Fibroblast of the conjunctiva (primary cell): ENCODE measurements around the gene PSENEN.

ENCODE experiments used
- DNase-seq: peaks from one replicate; pipeline ENCODE4 v3.0.0-alpha.2; 2010; ENCODE audit warnings: low read depth

PSENEN gene

DNA sequence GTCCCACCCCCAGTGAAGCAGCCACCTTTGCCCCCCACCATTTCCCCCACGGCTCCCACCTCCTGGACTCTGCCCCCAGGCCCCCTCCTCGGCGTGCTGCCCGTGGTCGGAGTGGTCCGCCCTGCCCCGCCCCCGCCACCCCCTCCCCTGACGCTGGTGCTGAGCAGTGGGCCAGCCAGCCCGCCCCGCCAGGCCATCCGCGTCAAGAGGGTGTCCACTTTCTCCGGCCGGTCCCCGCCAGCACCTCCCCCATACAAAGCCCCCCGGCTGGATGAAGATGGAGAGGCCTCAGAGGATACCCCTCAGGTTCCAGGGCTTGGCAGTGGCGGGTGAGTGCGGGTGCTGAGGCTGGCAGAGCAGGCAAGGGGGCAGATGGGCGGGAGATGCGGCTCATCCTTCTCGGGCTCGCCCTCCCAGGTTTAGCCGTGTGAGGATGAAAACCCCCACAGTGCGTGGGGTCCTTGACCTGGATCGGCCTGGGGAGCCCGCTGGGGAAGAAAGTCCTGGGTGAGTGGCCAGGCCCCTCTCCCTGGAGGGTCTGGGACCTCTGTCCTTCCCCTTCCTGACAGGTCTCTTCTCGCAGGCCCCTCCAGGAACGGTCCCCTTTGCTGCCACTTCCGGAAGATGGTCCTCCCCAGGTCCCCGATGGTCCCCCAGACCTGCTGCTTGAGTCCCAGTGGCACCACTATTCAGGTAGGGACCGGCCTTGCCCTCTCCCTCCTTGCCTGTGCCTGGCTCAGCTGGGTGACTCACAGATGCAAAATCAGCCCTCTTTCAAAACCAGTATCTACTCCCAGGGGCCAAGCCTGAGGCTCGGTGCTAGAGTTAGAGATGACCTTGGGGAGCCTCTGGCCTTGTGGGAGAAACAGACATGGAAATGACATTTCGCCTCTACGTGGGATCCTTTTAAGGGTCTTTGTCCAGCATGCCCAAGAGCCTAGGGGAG lies 12.0 kb upstream of the PSENEN start:
- DNase-seq: no peak

GRCh38 chr19:35734273-35734672 lies 11.2 kb upstream of the PSENEN start:
- no peak for DNase-seq

GRCh38 chr19:35734889-35735288 lies 10.6 kb upstream of the PSENEN start:
- DNase-seq: no peak

GRCh38 chr19:35736913-35737886 lies 8.3 kb upstream of the PSENEN start:
- no peak for DNase-seq

GRCh38 chr19:35738021-35738886 lies 7.2 kb upstream of the PSENEN start:
- DNase-seq: no peak

DNA sequence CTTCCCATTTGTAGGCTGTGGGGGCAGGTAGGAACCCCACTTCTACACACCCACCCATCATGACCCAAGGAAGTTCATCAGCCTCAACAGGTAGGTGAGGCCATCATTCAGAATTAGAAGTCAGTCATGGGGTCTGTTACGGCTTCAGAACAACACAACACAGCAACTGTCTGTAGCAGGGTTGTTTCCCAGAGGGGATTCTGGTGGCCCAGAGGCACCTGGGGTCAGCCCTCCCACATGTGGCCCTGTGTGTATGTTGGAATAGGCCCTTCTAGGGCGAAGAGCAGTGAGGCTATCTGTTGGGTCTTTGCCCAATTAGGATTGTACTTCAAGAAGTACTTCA lies 6.6 kb upstream of the PSENEN start:
- no peak for DNase-seq

DNA sequence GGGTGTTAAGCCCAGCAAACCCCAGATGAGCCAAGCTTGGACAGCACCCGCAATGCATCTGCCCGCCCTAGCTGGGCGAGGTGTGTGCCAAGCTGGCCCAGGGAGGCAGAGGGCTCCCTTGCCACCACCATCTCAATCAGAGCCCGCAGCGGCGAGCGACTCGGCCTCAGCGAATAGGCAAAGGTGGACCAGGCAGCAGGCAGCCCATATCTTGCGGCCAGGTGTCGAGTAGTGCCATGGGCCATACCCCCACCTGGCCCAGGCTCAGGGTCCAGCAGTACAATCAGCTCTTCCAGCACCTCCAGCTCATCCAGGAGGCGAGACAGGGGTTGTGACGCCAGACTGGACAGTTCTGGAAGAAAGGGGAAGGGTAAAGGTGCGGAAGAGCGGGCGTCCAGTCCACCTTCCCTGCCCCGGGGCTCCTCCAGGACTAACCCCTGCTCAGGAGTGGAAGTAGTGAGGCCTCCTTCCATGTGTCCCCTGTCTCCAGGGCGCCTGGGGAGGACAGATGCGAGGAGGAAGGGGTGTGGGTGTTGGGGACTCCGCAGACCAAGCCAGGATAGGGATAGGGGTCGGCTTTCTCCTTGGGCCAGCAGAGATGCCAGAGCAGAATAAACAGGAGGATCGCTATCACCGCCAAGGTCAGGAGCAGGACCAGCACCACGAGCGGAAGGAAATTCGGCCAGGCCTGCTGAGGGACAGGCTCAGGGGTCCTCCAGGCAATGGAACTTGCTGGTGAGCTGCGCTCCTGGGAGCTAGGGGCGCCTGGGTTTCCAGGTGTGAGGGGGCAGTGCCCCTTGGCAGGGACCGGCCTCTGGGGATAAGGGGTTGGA lies 6.0 kb upstream of the PSENEN start:
- DNase-seq: no peak

GRCh38 chr19:35740108-35740422 lies 5.4 kb upstream of the PSENEN start:
- DNase-seq: no peak

DNA sequence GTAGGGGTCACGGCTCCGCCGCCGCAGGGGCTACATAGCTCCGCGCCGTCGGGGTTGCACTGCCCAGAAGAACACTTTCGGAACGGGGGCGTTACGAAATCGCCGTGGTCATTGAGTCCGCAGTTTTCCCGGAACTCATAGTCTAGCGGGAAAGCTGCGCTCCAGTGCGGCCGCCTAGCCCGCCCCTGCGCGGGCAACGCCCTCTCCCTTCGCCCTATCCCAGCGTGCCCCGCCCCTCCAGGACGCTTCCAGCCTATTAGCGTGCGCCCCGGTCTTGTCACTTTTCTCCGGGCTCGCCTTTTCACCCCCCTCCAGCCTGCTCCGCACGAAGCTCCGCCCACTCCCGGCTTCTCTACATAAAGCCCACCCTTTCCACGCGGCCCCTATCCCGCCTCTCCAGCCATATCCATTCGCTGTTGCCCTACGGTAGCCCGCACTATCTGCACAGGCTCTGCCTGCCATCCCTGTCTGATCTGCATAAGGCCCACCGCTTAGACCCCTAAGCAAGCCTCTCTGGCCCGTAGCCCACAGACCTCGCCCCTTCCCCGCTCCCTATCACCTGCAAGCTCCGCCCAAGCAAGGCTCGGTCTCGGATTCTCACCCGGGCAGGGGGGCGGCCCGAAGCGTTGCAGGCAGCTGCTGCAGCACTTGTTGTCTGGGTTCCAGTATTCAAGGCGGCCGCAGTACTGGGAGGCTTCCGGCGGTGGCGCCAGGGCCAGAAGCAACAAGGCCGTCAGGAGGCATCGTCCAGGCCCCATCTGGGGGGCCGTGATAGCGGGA lies 4.8 kb upstream of the PSENEN start:
- peak; percentile 92 for DNase-seq

- DNase-seq: no peak
These were observed 4.3 kb upstream of the PSENEN start for GRCh38 chr19:35741203-35741515.

DNA sequence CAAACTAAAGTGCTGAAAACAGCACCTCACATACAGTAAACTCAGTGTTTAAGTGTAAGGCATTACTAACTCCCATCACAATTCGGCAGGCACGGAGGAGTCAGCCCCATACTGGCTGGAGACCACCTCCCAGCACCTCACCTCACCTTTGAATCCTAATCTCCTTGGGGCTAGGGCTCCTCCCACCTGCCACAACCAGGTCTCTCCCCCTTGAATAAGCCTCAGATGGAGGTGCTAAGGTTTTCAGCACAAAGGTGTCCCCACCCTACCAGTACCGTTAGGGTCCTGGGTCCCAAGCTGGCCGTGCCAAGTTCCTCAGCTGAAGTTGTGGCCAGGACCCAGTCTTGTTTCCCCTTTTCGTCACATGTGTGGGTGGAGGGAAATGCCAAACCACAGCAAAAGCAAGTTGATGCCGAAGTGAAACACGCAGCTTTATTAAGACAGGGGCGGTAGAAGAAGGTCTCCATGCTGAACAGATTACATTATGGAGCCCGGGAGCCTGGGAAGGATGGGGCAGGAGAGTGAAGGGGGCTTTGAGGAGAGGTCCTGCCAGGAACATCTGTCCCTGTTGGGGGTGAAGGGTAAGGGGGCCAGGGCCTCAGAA lies 3.2 kb upstream of the PSENEN start, which contains the start of gene IGFLR1:
IGFLR1 (minus strand) TSS at position 332 of the 604 bp plus-strand sequence. CDS start 1,272 bp downstream, outside the sequence.
- no peak for DNase-seq

DNA sequence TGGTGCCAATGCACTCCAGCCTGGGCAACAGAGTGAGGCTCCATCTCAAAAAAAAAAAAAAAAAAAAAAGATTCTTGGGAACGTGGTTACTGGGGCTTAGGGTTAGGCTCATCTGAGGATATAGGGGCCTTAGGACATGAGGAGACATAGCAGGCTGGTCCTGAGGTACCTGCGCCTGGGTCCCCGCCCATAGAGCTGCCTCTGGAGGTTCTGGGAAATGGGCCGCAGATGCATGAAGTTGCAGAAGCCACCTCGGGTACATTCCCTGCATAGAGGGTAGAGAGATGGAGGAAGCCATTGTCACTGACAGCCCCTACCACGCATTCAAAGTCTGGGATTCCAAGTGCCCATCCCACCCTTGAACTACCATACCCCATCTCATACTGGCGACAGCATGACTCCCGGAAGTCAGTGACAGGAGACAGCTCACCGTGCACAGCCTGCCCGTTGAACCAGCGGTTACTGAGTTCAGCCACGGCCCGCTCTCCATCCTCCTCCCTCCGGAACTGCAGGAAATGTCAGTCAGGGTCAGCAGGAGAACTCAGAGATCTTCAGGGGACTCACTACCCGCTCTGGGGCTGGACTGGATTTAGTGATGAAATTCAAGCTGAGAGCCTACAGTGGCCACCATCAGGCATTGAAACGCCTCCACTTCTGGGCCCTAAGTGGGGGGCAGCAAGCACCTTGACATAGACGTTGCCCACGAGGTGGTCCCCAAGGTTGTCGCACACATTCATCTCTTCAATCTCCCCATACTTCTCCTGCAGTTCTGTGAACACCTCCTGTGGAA lies 1.6 kb upstream of the PSENEN start:
- no peak for DNase-seq

DNA sequence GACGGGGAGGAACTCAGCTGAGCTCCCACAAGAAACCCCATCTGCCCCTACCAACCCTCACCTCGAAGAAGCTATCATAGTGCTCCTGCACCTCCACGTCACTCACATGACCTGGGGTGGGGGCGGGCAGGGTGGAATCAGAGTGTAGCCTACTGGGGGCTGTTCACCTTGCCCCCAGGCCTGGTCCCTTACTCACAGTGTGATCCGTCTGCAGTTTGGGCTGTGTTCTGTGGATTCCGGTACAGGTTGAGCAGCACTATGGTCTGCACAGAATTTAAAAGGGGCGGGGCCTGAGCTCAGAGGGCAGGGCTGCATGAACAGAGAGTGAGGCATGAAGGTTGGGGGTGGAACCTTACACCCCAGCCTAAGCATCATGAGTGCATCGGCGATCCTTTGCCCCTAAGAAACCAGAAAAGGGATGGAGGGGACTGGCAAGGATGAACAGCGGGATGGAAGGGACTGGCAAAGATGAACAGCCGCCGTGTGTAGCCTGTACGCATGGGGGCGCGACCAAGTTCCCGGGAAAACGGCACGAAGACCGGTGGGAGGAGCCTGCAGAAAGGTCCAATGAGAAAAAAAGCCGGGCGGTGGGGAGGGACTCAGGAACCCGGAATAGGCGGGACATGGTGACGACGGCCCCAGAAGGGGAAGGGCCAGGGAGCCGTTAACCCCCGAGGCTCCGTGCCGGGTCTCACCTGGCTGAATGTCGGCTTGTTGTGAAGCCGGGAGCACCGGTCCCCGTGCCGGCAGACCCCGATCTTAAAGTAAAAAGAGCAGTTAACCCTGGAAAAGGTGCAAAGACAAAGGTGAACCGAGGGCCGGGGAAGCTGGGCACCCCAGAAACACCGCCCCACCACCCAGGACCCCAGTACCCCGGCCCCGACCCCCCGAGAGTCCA lies 772 bp upstream of the PSENEN start:
- peak; percentile 92 for DNase-seq

- no peak for DNase-seq
These were observed 624 bp downstream of the PSENEN start for GRCh38 chr19:35746087-35746462.

- no peak for DNase-seq
These were observed 1.1 kb downstream of the PSENEN start for GRCh38 chr19:35746531-35746930.

DNA sequence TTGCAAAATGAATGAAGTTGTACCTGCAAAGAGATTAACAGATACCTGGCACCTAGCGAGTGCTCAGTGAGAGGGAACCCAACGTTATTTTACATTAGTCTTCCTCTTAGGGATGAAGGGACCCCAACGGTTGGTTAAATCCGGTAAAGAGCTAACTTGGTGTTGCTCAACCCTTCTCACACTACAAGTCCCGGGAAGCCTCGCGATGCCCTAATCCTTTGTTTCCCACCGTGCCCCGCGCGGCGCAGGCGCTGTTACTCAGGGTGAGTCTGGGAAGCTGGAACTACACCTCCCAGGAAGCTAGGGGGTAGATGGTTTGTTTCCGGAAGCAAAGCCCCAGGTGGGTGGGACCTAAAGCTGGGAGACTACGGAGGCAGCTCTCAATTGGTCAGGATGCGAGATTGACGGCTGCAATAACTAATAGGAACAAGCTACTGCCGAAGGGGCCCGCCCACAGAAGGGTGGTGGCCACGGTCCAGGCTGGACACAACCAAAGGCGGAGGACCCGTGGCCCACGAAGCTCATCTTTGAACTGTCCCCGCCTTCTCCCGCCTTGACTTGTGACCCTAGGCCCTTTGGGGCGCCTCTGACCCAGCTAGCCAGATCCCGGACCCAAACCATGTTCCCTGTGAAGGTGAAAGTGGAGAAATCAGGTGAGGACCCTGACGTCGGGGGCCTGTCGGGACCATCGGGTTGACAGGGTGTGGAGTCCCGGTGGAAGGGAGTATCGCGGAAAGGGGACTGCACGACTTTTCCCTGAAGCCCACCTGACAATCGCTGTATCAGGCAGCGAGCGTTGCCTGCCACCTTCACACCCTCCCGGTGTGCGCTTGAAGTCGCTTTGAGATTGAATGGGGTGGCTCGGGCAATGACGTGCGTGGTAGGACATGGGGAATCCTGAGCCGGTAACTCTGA lies 2.9 kb downstream of the PSENEN start, which contains the start of gene LIN37:
LIN37 (plus strand) TSS at position 471 of the 915 bp plus-strand sequence; CDS start at position 620, 149 bp downstream.
- peak; percentile 99 for DNase-seq

- no peak for DNase-seq
These were observed 4.7 kb downstream of the PSENEN start for GRCh38 chr19:35750167-35750566.
